HEK293 (cell line): ENCODE data around the gene ZNF709.
"Not testable (repeated sequence)": the region's sequence is repeated elsewhere in the genome, so short reads cannot be mapped to it uniquely, and the experiment has no call there.

Experiments used
- CTCF ChIA-PET: fragments of 350-600 bp; formaldehyde crosslinking; extraction: SDS; loops from one replicate; lab custom pipeline; 2021; ENCODE audit warnings: antibody characterized with exemption; lab: Yijun Ruan, JAX
- POLR2A ChIA-PET: fragments of 300-600 bp; formaldehyde crosslinking; extraction: SDS; loops from one replicate; lab custom pipeline; 2020; ENCODE audit warnings: antibody characterized with exemption, inconsistent platforms; lab: Yijun Ruan, JAX
- H3K27ac ChIP-seq: fragments of 200-500 bp; sonication (Bioruptor generic); 2 replicates; pipeline ENCODE4 v1.5.1; 2014; ENCODE audit warnings: low read depth, low read length, control low read depth, inconsistent platforms; ENCODE audit errors: extremely low read depth
- H3K36me3 ChIP-seq, 2 experiments: fragments of 200-500 bp in 1 of 2; sonication (Bioruptor generic) in 1 of 2; 1 replicate in 1 of 2; 2 replicates in 1 of 2; pipeline ENCODE4 v1.5.1; 2014 to 2017; ENCODE audit warnings: inconsistent platforms in 2 of 2, low read length in 2 of 2; ENCODE audit not compliant: control insufficient read depth in 2 of 2, insufficient read depth in 1 of 2
- H3K4me1 ChIP-seq: fragments of 200-500 bp; sonication (Bioruptor generic); 2 replicates; pipeline ENCODE4 v1.5.1; 2014; ENCODE audit warnings: mild to moderate bottlenecking, low read length, inconsistent platforms; ENCODE audit not compliant: control insufficient read depth, insufficient read depth
- H3K4me3 ChIP-seq: 2 replicates; pipeline ENCODE4 v1.5.1; 2011; ENCODE audit warnings: low read depth, mild to moderate bottlenecking, control low read depth, low read length, moderate library complexity
- H3K9me3 ChIP-seq: fragments of 200-500 bp; sonication (Bioruptor generic); 2 replicates; pipeline ENCODE4 v1.5.1; 2014; ENCODE audit warnings: low read depth, low read length, inconsistent platforms; ENCODE audit not compliant: control insufficient read depth, insufficient read depth
- GFI1B ChIP-seq: fragments of 450-650 bp; formaldehyde crosslinking; IDR thresholded peaks from 2 replicates; pipeline ENCODE4 v1.5.1; 2016; ENCODE audit warnings: missing biosample characterization, missing genetic modification characterization
- PBX3 ChIP-seq: sonication (generic); formaldehyde crosslinking; IDR thresholded peaks from 2 replicates; pipeline ENCODE4 v1.8.1; 2022; ENCODE audit warnings: mild to moderate bottlenecking, moderate library complexity, missing genetic modification reagents
- PRDM1 ChIP-seq: fragments of 450-650 bp; formaldehyde crosslinking; IDR thresholded peaks from 2 replicates; pipeline ENCODE4; 2016; ENCODE audit warnings: missing biosample characterization, missing genetic modification characterization
- PRDM4 ChIP-seq: fragments of 450-650 bp; formaldehyde crosslinking; IDR thresholded peaks from 2 replicates; pipeline ENCODE4 v1.5.1; 2017; ENCODE audit warnings: missing biosample characterization, missing genetic modification characterization
- ZBTB26 ChIP-seq: fragments of 450-650 bp; formaldehyde crosslinking; optimal IDR thresholded peaks from 2 replicates; pipeline ENCODE3; 2016; ENCODE audit warnings: missing biosample characterization, mild to moderate bottlenecking, missing genetic modification characterization
- ZNF10 ChIP-seq: fragments of 450-650 bp; formaldehyde crosslinking; IDR thresholded peaks from 2 replicates; pipeline ENCODE4 v1.5.1; 2017; ENCODE audit warnings: missing biosample characterization, missing genetic modification characterization
- ZNF202 ChIP-seq: fragments of 450-650 bp; formaldehyde crosslinking; IDR thresholded peaks from 2 replicates; pipeline ENCODE4 v1.5.1; 2016; ENCODE audit warnings: missing biosample characterization, missing genetic modification characterization, borderline replicate concordance
- ZNF274 ChIP-seq, 2 experiments: fragments of 200-500 bp in 1 of 2; fragments of 450-650 bp in 1 of 2; sonication (Bioruptor generic) in 1 of 2; formaldehyde crosslinking in 1 of 2; IDR thresholded peaks; 2 replicates each; pipeline versions ENCODE4 v1.5.1 to v1.6.1; 2014 to 2016; ENCODE audit warnings: borderline replicate concordance in 1 of 2, inconsistent platforms in 1 of 2, low read length in 1 of 2, missing biosample characterization in 1 of 2, missing genetic modification characterization in 1 of 2
- ZNF529 ChIP-seq: fragments of 450-650 bp; formaldehyde crosslinking; IDR thresholded peaks from 2 replicates; pipeline ENCODE4 v1.5.1; 2017; ENCODE audit warnings: missing genetic modification characterization, missing biosample characterization; ENCODE audit not compliant: insufficient replicate concordance
- ZNF626 ChIP-seq: fragments of 450-650 bp; sonication (Bioruptor Pico); formaldehyde crosslinking; IDR thresholded peaks from 2 replicates; pipeline ENCODE4 v1.5.1; 2018; ENCODE audit warnings: missing biosample characterization, missing genetic modification characterization, inconsistent platforms

The ZNF709 gene

GRCh38 chr19:12440541-12441316 is 43.9 kb downstream of the ZNF709 start, which contains the start of gene ZNF443 (continued):
- peak; percentile 78 for TF ChIP-seq ZBTB26 (tag by site-specific recombination)
- no peak for TF ChIP-seq GFI1B (tag by site-specific recombination)
- no peak for TF ChIP-seq PRDM4 (tag by site-specific recombination)
- TF ChIP-seq ZNF529 (tag by site-specific recombination) = no peak
- no peak for TF ChIP-seq ZNF10 (tag by site-specific recombination)
- no peak for TF ChIP-seq ZNF202 (tag by site-specific recombination)
- TF ChIP-seq ZNF626 (tag by site-specific recombination) = no peak
- TF ChIP-seq, all 188 proteins: peak for 19

- Histone ChIP-seq H3K4me3 (peak overlapping the region; percentile 76), H3K27ac (peak overlapping the region; percentile 72; the same call in 1 of the 2 replicates)
- ChIA-PET CTCF (interaction anchor here (0.7 to 0.9 kb wide), 3 partner anchors 42 to 86 kb away, joined by 3 read pairs; no protein-coding TSS in a partner anchor), POLR2A (interaction anchor here (0.7 to 2.0 kb wide), 7 partner anchors 56 to 405 kb away, joined by 3 to 16 read pairs (median 3); partner anchors contain the start of genes ZNF433, ZNF44, ZNF442 and ZNF563)
- not testable (repeated sequence) for H3K36me3 ChIP-seq, H3K9me3 ChIP-seq, H3K4me1 ChIP-seq
These were observed 44.7 kb downstream of the ZNF709 start for GRCh38 chr19:12439686-12440540.

- H3K4me1 ChIP-seq; CTCF ChIA-PET; H3K27ac ChIP-seq; H3K9me3 ChIP-seq; POLR2A ChIA-PET; H3K4me3 ChIP-seq; TF ChIP-seq ZNF274 (IDR thresholded peaks at IDR 0.05; ENCODE audit: low read length): not testable (repeated sequence)
- peak; percentile 88; the same call in 1 of the 2 replicates for TF ChIP-seq ZNF274 (tag by site-specific recombination; IDR thresholded peaks at IDR 0.05; ENCODE audit: borderline replicate concordance)
- H3K36me3 ChIP-seq = peaks cover 0 to 20% of the 10 kb centered on the region in 2 experiments; a peak in 2 of 3 replicates
These were observed 53.8 kb downstream of the ZNF709 start for GRCh38 chr19:12430726-12431299.

- Histone ChIP-seq H3K9me3 (no peaks in the 10 kb centered on the region), H3K4me3 (no peak overlapping the region), H3K4me1 (no peaks in the 10 kb centered on the region), H3K36me3 (peaks cover 0 to 10% of the 10 kb centered on the region in 2 experiments; a peak in 2 of 3 replicates), H3K27ac (no peak overlapping the region)
- TF ChIP-seq PBX3 (CRISPR knock-in tag) (no peak), PRDM1 (tag by site-specific recombination) (peak; percentile 52)
- ChIA-PET CTCF (interaction anchor here (1.1 kb wide), 1 partner anchor 69 kb away, joined by 3 read pairs; no protein-coding TSS in a partner anchor), POLR2A (no interaction called here)
These were observed 58.7 kb downstream of the ZNF709 start for GRCh38 chr19:12425888-12426274.
